ENCODE results near the gene BAIAP2L2. TPM values are rescaled to one million over a fixed set of nuclear protein-coding genes. Genes with fewer than 3 reads are reported as not detected.
"Not testable (repeated sequence)": the region's sequence is repeated elsewhere in the genome, so short reads cannot be mapped to it uniquely, and the experiment has no call there.

The BAIAP2L2 gene
- total and polyA plus RNA-seq, 2 donors (not counting 3 experiments of a cell fraction or from before 2014, with no cell fraction given): 0.20 to 0.35 TPM

DNA sequence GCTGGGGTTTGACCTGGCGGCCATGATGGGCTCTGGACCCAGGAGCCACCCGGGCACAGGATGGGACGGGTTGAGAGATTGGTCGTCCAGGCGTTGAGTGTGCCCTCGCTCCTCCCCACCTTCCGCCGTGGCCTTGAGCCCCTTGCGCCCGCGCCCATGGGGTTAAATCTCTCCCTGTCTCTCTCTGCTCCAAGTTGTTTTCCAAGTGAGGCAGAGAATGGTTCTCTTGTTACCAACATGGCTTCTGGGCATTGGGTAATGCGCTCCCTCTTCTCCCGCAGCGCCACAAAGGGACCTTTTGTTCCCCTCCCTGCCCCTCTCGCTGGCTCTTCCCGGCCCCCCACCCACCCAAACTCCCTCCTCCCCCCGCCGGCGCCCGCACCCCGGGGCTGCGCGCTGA is 72.1 kb downstream of the BAIAP2L2 start:
- Histone ChIP-seq H3K27me3 (ENCODE audit: control insufficient read depth in 2 of 2, insufficient read depth in 2 of 2, low read length in 2 of 2) (no peaks in the 10 kb centered on the region), H3K36me3 (ENCODE audit: control insufficient read depth in 2 of 2, extremely low read depth in 1 of 2, insufficient read depth in 2 of 2, low read length in 2 of 2) (no peaks in the 10 kb centered on the region), H3K4me2 (ENCODE audit: insufficient read depth, low read length) (no peak overlapping the region), H2AFZ (ENCODE audit: low read depth, low read length) (no peak overlapping the region), H4K20me1 (replicated peaks; ENCODE audit: control insufficient read depth, extremely low read depth, insufficient read depth, low read length) (no peaks in the 10 kb centered on the region), H3K4me1 (ENCODE audit: control insufficient read depth, extremely low read depth, insufficient read depth, low read length) (peaks cover 12% of the 10 kb centered on the region), H3K9me1 (replicated peaks; ENCODE audit: control insufficient read depth, extremely low read depth, insufficient read depth, low read length) (no peaks in the 10 kb centered on the region), H3K79me2 (ENCODE audit: control insufficient read depth, insufficient read depth, low read length) (no peaks in the 10 kb centered on the region), H3K9me3 (replicated peaks; ENCODE audit: control insufficient read depth, insufficient read depth, low read length) (no peaks in the 10 kb centered on the region), H3K9ac (replicated peaks; ENCODE audit: extremely low read depth, insufficient read depth, low read length) (no peak overlapping the region), H3K27ac (ENCODE audit: insufficient read depth, low read depth, low read length) (no peak overlapping the region), H3K4me3 (replicated peaks in 1 of 3; ENCODE audit: insufficient read depth in 1 of 3, low read depth in 1 of 3, low read length in 3 of 3) (no peak overlapping the region)
- TF ChIP-seq GATA2 (IDR thresholded peaks at IDR 0.05; ENCODE audit: insufficient read depth, insufficient read length, low read depth, low read length) (no peak), POLR2A (IDR thresholded peaks at IDR 0.05; ENCODE audit: low read depth, low read length) (no peak), MYC (IDR thresholded peaks at IDR 0.05; ENCODE audit: low read depth, low read length) (no peak), POLR2AphosphoS5 (IDR thresholded peaks at IDR 0.05; ENCODE audit: insufficient read depth, low read depth, low read length) (no peak), FOS (IDR thresholded peaks at IDR 0.05; ENCODE audit: borderline replicate concordance, insufficient read depth, low read length) (no peak), JUN (IDR thresholded peaks at IDR 0.05; ENCODE audit: borderline replicate concordance, insufficient read depth, insufficient read length, low read depth) (no peak), EZH2 (IDR thresholded peaks at IDR 0.05; ENCODE audit: borderline replicate concordance, low read depth, low read length, severe bottlenecking) (no peak)
- TF ChIP-seq, protein P1, sequence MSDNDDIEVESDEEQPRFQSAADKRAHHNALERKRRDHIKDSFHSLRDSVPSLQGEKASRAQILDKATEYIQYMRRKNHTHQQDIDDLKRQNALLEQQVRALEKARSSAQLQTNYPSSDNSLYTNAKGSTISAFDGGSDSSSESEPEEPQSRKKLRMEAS (IDR thresholded peaks at IDR 0.05; ENCODE audit: insufficient read depth, insufficient read length): no peak
- TF ChIP-seq, protein P2, sequence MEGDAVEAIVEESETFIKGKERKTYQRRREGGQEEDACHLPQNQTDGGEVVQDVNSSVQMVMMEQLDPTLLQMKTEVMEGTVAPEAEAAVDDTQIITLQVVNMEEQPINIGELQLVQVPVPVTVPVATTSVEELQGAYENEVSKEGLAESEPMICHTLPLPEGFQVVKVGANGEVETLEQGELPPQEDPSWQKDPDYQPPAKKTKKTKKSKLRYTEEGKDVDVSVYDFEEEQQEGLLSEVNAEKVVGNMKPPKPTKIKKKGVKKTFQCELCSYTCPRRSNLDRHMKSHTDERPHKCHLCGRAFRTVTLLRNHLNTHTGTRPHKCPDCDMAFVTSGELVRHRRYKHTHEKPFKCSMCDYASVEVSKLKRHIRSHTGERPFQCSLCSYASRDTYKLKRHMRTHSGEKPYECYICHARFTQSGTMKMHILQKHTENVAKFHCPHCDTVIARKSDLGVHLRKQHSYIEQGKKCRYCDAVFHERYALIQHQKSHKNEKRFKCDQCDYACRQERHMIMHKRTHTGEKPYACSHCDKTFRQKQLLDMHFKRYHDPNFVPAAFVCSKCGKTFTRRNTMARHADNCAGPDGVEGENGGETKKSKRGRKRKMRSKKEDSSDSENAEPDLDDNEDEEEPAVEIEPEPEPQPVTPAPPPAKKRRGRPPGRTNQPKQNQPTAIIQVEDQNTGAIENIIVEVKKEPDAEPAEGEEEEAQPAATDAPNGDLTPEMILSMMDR (IDR thresholded peaks at IDR 0.05; ENCODE audit: extremely low read depth in 1 of 2, insufficient read depth in 1 of 2, low read depth in 1 of 2, low read length in 2 of 2): no peak
- DNase-seq (ENCODE audit: low read depth, low spot score): no peak
- BruUV-seq (replicated peaks): no TSS peak
- no peak for FAIRE-seq
- dilution Hi-C loops (cut with MboI; ENCODE audit: extremely low pct_ligation_motif_present, low sequenced_read_pairs) (no loop called here), intact Hi-C loops (cut with micrococcal nuclease) (no loop called here)
- ChIA-PET POLR2A (no interaction called here), CTCF (interaction anchor here (2.2 kb wide), 1 partner anchor 14 kb away, joined by 14 read pairs; no protein-coding TSS in a partner anchor)

- DNase-seq (ENCODE audit: low read depth, low spot score); H3K9me1 ChIP-seq (replicated peaks; ENCODE audit: control insufficient read depth, extremely low read depth, insufficient read depth, low read length); BruUV-seq (replicated peaks); H3K9ac ChIP-seq (replicated peaks; ENCODE audit: extremely low read depth, insufficient read depth, low read length); intact Hi-C loops (cut with micrococcal nuclease); H3K4me2 ChIP-seq (ENCODE audit: insufficient read depth, low read length); dilution Hi-C loops (cut with MboI; ENCODE audit: extremely low pct_ligation_motif_present, low sequenced_read_pairs); H2AFZ ChIP-seq (ENCODE audit: low read depth, low read length); H3K27me3 ChIP-seq (ENCODE audit: control insufficient read depth in 2 of 2, insufficient read depth in 2 of 2, low read length in 2 of 2); H4K20me1 ChIP-seq (replicated peaks; ENCODE audit: control insufficient read depth, extremely low read depth, insufficient read depth, low read length); H3K27ac ChIP-seq (ENCODE audit: insufficient read depth, low read depth, low read length); FAIRE-seq; H3K9me3 ChIP-seq (replicated peaks; ENCODE audit: control insufficient read depth, insufficient read depth, low read length); H3K36me3 ChIP-seq (ENCODE audit: control insufficient read depth in 2 of 2, extremely low read depth in 1 of 2, insufficient read depth in 2 of 2, low read length in 2 of 2); H3K79me2 ChIP-seq (ENCODE audit: control insufficient read depth, insufficient read depth, low read length); H3K4me3 ChIP-seq (replicated peaks in 1 of 3; ENCODE audit: insufficient read depth in 1 of 3, low read depth in 1 of 3, low read length in 3 of 3); POLR2A ChIA-PET: not testable (repeated sequence)
- CTCF ChIA-PET: interaction anchor here (0.6 to 2.2 kb wide), 4 partner anchors 15 to 221 kb away, joined by 3 to 14 read pairs (median 4); no protein-coding TSS in a partner anchor
- H3K4me1 ChIP-seq (ENCODE audit: control insufficient read depth, extremely low read depth, insufficient read depth, low read length): peaks cover 12% of the 10 kb centered on the region
These were observed 72.9 kb downstream of the BAIAP2L2 start for GRCh38 chr22:38037367-38038150.
